K562 (cell line): ENCODE data around the gene ALDOC. TPM values are rescaled to one million over a fixed set of nuclear protein-coding genes. Genes with fewer than 3 reads are reported as not detected.

Experiments used
- NFIC ChIP-seq: fragments of 450-650 bp; IDR thresholded peaks from 2 replicates; pipeline ENCODE4 v1.6.1; 2017; ENCODE audit warnings: mild to moderate bottlenecking, inconsistent platforms
- PHF20 ChIP-seq: fragments of 450-650 bp; IDR thresholded peaks from 2 replicates; pipeline ENCODE4 v1.6.1; 2018; ENCODE audit not compliant: partially characterized antibody
- POLR3A ChIP-seq: IDR thresholded peaks from 2 replicates; pipeline ENCODE4 v1.6.1; 2011; ENCODE audit warnings: borderline replicate concordance, mild to moderate bottlenecking, moderate library complexity; ENCODE audit not compliant: insufficient read length, insufficient read depth; ENCODE audit errors: extremely low read depth
- SFPQ ChIP-seq: fragments of 200-400 bp; formaldehyde crosslinking; IDR thresholded peaks from 2 replicates; pipeline ENCODE4 v1.6.1; 2017; ENCODE audit warnings: mild to moderate bottlenecking, low read depth, low read length, moderate library complexity
- ZNF592 ChIP-seq: fragments of 450-650 bp; IDR thresholded peaks from 2 replicates; pipeline ENCODE4 v1.6.1; 2017; ENCODE audit warnings: antibody characterized with exemption, mild to moderate bottlenecking
- polyA plus RNA-seq, 8 experiments: library from polyadenylated mRNA; depleted of rRNA in 4 of 8; stranded (reverse) in 5 of 8; unstranded in 3 of 8; fragments of >200 nt; fragmentation: Nextera tagmentation in 2 of 8; fragmentation: Illumina TruSeq in 1 of 8; extraction: Ambion mirVana in 2 of 8; extraction: Trizol in 1 of 8; gene quantifications; 2 replicates each; pipeline versions ENCODE4 v1.2.1 to v1.2.3, GENCODE V29; 2011 to 2014; ENCODE audit warnings: inconsistent platforms in 1 of 8, missing spikeins in 1 of 8
- total RNA-seq, 7 experiments: library from RNA; depleted of rRNA in 6 of 7; stranded (reverse); fragments of >200 nt in 6 of 7; fragmentation: Illumina TruSeq in 2 of 7; extraction: Trizol in 2 of 7; gene quantifications; 2 replicates each; pipeline versions ENCODE4 v1.2.1 to v1.2.3, GENCODE V29; 2011 to 2021; ENCODE audit warnings: low replicate concordance in 1 of 7

The ALDOC gene
- total and polyA plus RNA-seq, 9 of the 15 experiments (the other 6 are each of a cell fraction or from before 2014, with no cell fraction given): 43.2 to 263 (median 99.2) TPM

- TF ChIP-seq POLR3A (no peak), ZNF592 (no peak), PHF20 (no peak), SFPQ (no peak), NFIC (no peak)
Measured at GRCh38 chr17:28528327-28529012, 48.2 kb downstream of the ALDOC start (continued).
